ENCODE data around the gene OCIAD1. TPM values are rescaled to one million over a fixed set of nuclear protein-coding genes. Genes with fewer than 3 reads are reported as not detected.

Gene OCIAD1
- total and polyA plus RNA-seq, 4 donors, result 52.4 to 114 (median 82.6) TPM

DNA sequence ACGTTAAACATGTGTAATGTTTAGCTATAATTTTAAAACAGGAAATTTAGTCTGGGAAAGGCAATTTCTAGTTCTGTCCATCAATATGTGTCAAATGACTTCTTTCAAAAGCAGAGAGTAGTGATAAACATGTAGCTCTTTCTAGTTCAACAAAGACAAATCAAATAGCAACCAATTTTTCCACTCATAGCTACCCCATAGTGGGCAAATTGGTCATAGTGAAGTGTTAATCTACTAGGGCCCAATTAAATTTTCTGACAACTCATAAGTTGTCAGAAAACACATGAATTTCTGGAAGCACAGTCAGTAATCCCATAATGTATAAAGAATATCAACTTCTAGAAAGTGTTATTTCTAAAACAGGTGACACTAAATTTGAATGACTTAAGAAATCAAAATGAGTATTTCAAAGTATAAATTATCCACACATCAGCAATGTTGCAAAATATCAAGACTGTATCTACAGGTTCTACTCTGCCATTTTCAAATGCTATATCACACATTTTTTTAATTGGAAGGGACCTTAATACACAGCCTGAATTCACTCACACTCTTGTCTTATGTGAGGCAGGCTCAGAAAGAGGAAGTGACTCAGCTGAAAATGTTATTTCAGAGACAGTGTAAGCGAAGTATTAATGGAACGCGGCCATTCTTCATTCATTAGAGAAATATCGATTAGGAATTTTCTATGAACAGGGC lies 68.0 kb downstream of the OCIAD1 start:
- no peak for DNase-seq (ENCODE audit: low spot score)
- 79% methylated on average over 5 of the region's 5 CpGs for WGBS
- TF ChIP-seq GABPA (IDR thresholded peaks at IDR 0.05 in 1 of 2, conservative IDR thresholded peaks at IDR 0.05 in 1 of 2), result no peak
- TF ChIP-seq, protein P1, sequence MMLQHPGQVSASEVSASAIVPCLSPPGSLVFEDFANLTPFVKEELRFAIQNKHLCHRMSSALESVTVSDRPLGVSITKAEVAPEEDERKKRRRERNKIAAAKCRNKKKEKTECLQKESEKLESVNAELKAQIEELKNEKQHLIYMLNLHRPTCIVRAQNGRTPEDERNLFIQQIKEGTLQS (IDR thresholded peaks at IDR 0.05), result no peak
- TF ChIP-seq, protein P2, sequence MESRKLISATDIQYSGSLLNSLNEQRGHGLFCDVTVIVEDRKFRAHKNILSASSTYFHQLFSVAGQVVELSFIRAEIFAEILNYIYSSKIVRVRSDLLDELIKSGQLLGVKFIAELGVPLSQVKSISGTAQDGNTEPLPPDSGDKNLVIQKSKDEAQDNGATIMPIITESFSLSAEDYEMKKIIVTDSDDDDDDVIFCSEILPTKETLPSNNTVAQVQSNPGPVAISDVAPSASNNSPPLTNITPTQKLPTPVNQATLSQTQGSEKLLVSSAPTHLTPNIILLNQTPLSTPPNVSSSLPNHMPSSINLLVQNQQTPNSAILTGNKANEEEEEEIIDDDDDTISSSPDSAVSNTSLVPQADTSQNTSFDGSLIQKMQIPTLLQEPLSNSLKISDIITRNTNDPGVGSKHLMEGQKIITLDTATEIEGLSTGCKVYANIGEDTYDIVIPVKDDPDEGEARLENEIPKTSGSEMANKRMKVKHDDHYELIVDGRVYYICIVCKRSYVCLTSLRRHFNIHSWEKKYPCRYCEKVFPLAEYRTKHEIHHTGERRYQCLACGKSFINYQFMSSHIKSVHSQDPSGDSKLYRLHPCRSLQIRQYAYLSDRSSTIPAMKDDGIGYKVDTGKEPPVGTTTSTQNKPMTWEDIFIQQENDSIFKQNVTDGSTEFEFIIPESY (IDR thresholded peaks at IDR 0.05), result no peak
- TF ChIP-seq EGR1 (IDR thresholded peaks at IDR 0.05; ENCODE audit: low read depth in 2 of 2), result no peak
- TF ChIP-seq FOXA1 (IDR thresholded peaks at IDR 0.05), result no peak
- TF ChIP-seq SP1 (IDR thresholded peaks at IDR 0.05), result no peak
- TF ChIP-seq, protein P3, sequence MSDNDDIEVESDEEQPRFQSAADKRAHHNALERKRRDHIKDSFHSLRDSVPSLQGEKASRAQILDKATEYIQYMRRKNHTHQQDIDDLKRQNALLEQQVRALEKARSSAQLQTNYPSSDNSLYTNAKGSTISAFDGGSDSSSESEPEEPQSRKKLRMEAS (IDR thresholded peaks at IDR 0.05), result no peak
- TF ChIP-seq JUND (IDR thresholded peaks at IDR 0.05), result no peak
- TF ChIP-seq YY1 (IDR thresholded peaks at IDR 0.05), result no peak
- TF ChIP-seq TAF1 (conservative IDR thresholded peaks at IDR 0.05), result no peak
- no peak for TF ChIP-seq HNF4G (IDR thresholded peaks at IDR 0.05)
- TF ChIP-seq, protein P4, sequence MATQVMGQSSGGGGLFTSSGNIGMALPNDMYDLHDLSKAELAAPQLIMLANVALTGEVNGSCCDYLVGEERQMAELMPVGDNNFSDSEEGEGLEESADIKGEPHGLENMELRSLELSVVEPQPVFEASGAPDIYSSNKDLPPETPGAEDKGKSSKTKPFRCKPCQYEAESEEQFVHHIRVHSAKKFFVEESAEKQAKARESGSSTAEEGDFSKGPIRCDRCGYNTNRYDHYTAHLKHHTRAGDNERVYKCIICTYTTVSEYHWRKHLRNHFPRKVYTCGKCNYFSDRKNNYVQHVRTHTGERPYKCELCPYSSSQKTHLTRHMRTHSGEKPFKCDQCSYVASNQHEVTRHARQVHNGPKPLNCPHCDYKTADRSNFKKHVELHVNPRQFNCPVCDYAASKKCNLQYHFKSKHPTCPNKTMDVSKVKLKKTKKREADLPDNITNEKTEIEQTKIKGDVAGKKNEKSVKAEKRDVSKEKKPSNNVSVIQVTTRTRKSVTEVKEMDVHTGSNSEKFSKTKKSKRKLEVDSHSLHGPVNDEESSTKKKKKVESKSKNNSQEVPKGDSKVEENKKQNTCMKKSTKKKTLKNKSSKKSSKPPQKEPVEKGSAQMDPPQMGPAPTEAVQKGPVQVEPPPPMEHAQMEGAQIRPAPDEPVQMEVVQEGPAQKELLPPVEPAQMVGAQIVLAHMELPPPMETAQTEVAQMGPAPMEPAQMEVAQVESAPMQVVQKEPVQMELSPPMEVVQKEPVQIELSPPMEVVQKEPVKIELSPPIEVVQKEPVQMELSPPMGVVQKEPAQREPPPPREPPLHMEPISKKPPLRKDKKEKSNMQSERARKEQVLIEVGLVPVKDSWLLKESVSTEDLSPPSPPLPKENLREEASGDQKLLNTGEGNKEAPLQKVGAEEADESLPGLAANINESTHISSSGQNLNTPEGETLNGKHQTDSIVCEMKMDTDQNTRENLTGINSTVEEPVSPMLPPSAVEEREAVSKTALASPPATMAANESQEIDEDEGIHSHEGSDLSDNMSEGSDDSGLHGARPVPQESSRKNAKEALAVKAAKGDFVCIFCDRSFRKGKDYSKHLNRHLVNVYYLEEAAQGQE (IDR thresholded peaks at IDR 0.05), result no peak
- no peak for TF ChIP-seq NR2F2 (IDR thresholded peaks at IDR 0.05)
- TF ChIP-seq RXRA (IDR thresholded peaks at IDR 0.05), result no peak
- H3K27ac ChIP-seq (ENCODE audit: low read depth in 1 of 2, low read length in 2 of 2), result no peak overlapping the region
- no peaks in the 10 kb centered on the region for H3K27me3 ChIP-seq (ENCODE audit: control insufficient read depth in 4 of 4, insufficient read depth in 4 of 4, low read length in 3 of 4)
- no peak overlapping the region for H3K9ac ChIP-seq (ENCODE audit: low read depth in 1 of 2, low read length in 2 of 2)
- H3K4me3 ChIP-seq (ENCODE audit: low read depth in 1 of 3, low read length in 3 of 3), result no peak overlapping the region
- no peaks in the 10 kb centered on the region for H3K9me3 ChIP-seq (ENCODE audit: control insufficient read depth in 4 of 4, low read length in 3 of 4)
- H3K36me3 ChIP-seq (ENCODE audit: control insufficient read depth in 4 of 4, insufficient read depth in 3 of 4, low read depth in 1 of 4, low read length in 3 of 4), result peaks cover 2 to 57% (median 35%) of the 10 kb centered on the region in 4 donors
- peaks cover 0 to 4% (median 1%) of the 10 kb centered on the region in 4 donors for H3K4me1 ChIP-seq (ENCODE audit: control insufficient read depth in 4 of 4, insufficient read depth in 4 of 4, low read length in 3 of 4)

DNA sequence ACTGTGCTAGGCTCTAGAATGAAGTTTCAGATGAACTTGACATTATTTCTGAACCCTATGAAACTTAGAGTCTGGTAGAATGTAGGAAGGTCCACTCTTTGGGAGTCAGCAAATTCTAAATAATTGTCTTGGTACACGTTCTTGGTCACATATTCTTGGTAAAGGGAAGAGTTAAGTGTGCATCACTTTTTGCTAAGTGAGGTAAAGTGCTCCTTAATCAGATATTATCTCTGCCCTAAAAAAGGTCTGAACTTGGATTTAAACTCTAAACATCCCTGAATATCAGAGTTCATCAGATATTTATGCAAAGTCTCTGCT lies 68.5 kb downstream of the OCIAD1 start:
- TF ChIP-seq, protein P5, sequence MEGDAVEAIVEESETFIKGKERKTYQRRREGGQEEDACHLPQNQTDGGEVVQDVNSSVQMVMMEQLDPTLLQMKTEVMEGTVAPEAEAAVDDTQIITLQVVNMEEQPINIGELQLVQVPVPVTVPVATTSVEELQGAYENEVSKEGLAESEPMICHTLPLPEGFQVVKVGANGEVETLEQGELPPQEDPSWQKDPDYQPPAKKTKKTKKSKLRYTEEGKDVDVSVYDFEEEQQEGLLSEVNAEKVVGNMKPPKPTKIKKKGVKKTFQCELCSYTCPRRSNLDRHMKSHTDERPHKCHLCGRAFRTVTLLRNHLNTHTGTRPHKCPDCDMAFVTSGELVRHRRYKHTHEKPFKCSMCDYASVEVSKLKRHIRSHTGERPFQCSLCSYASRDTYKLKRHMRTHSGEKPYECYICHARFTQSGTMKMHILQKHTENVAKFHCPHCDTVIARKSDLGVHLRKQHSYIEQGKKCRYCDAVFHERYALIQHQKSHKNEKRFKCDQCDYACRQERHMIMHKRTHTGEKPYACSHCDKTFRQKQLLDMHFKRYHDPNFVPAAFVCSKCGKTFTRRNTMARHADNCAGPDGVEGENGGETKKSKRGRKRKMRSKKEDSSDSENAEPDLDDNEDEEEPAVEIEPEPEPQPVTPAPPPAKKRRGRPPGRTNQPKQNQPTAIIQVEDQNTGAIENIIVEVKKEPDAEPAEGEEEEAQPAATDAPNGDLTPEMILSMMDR (IDR thresholded peaks at IDR 0.05; ENCODE audit: low read depth, low read length, missing input control), result no peak
- Histone ChIP-seq H3K36me3 (ENCODE audit: control insufficient read depth in 4 of 4, insufficient read depth in 3 of 4, low read depth in 1 of 4, low read length in 3 of 4) (peaks cover 3 to 57% (median 35%) of the 10 kb centered on the region in 4 donors), H3K4me1 (ENCODE audit: control insufficient read depth in 4 of 4, insufficient read depth in 4 of 4, low read length in 3 of 4) (peaks cover 0 to 4% (median 3%) of the 10 kb centered on the region in 4 donors), H3K4me3 (ENCODE audit: low read depth in 1 of 3, low read length in 3 of 3) (no peak overlapping the region), H3K9me3 (ENCODE audit: control insufficient read depth in 4 of 4, low read length in 3 of 4) (no peaks in the 10 kb centered on the region), H3K27me3 (ENCODE audit: control insufficient read depth in 4 of 4, insufficient read depth in 4 of 4, low read length in 3 of 4) (no peaks in the 10 kb centered on the region), H3K9ac (ENCODE audit: low read depth in 1 of 2, low read length in 2 of 2) (no peak overlapping the region), H3K27ac (ENCODE audit: low read depth in 1 of 2, low read length in 2 of 2) (no peak overlapping the region)
- no peak for DNase-seq (ENCODE audit: low spot score)
- WGBS, result 75% methylated on average over 1 of the region's 1 CpG

Data from liver (tissue), 9 donors.